Measurements from ENCODE around the gene BBS1.

BBS1 gene

GRCh38 chr11:66477263-66478201 is 32.9 kb upstream of the BBS1 start:
- no peak for DNase-seq (ENCODE audit: low read depth)

GRCh38 chr11:66478729-66479393 is 31.6 kb upstream of the BBS1 start:
- DNase-seq (ENCODE audit: low read depth): peak; percentile 20

GRCh38 chr11:66479394-66480116 is 30.9 kb upstream of the BBS1 start:
- DNase-seq (ENCODE audit: low read depth): peak; percentile 55

GRCh38 chr11:66480117-66480938 is 30.1 kb upstream of the BBS1 start, which contains the start of gene DPP3:
DPP3 (plus strand) TSS chr11:66480434; CDS start chr11:66482201, 1,767 bp downstream.
- peak; percentile 96 for DNase-seq (ENCODE audit: low read depth)

GRCh38 chr11:66484806-66485380 is 25.5 kb upstream of the BBS1 start:
- no peak for DNase-seq (ENCODE audit: low read depth)

- no peak for DNase-seq (ENCODE audit: low read depth)
Observed at GRCh38 chr11:66488957-66489356, 21.5 kb upstream of the BBS1 start.

GRCh38 chr11:66489636-66490035 is 20.8 kb upstream of the BBS1 start:
- DNase-seq (ENCODE audit: low read depth): no peak

GRCh38 chr11:66491315-66491935 is 19.0 kb upstream of the BBS1 start:
- no peak for DNase-seq (ENCODE audit: low read depth)

GRCh38 chr11:66492161-66492865 is 18.1 kb upstream of the BBS1 start:
- DNase-seq (ENCODE audit: low read depth): no peak

GRCh38 chr11:66493130-66493529 is 17.3 kb upstream of the BBS1 start:
- no peak for DNase-seq (ENCODE audit: low read depth)

- DNase-seq (ENCODE audit: low read depth): no peak
Observed at GRCh38 chr11:66494458-66494857, 16.0 kb upstream of the BBS1 start.

GRCh38 chr11:66494935-66495334 is 15.5 kb upstream of the BBS1 start:
- no peak for DNase-seq (ENCODE audit: low read depth)

- DNase-seq (ENCODE audit: low read depth): no peak
Observed at GRCh38 chr11:66495401-66495854, 15.0 kb upstream of the BBS1 start.

GRCh38 chr11:66497206-66497605 is 13.2 kb upstream of the BBS1 start:
- DNase-seq (ENCODE audit: low read depth): no peak

GRCh38 chr11:66498506-66498905 is 11.9 kb upstream of the BBS1 start:
- DNase-seq (ENCODE audit: low read depth): no peak

GRCh38 chr11:66505276-66505816 is 5.1 kb upstream of the BBS1 start:
- DNase-seq (ENCODE audit: low read depth): no peak

GRCh38 chr11:66509131-66509561 is 1.3 kb upstream of the BBS1 start:
- no peak for DNase-seq (ENCODE audit: low read depth)

GRCh38 chr11:66510990-66511339 is 530 bp downstream of the BBS1 start:
- DNase-seq (ENCODE audit: low read depth): no peak

- DNase-seq (ENCODE audit: low read depth): no peak
Observed at GRCh38 chr11:66523611-66524010, 13.2 kb downstream of the BBS1 start.
